ENCODE data around the gene TDRD7.

The TDRD7 gene

GRCh38 chr9:97462914-97463313 is 51.0 kb downstream of the TDRD7 start:
- Histone ChIP-seq H3K9ac (ENCODE audit: low read length) (no peak overlapping the region), H2AK5ac (ENCODE audit: low read length) (no peak overlapping the region)
- no CpG with 5 or more reads among the region's 1 CpG for WGBS (ENCODE audit: extremely low coverage, insufficient coverage, low lambda C conversion rate)

GRCh38 chr9:97468658-97469448 is 57.0 kb downstream of the TDRD7 start:
- DNase-seq: peak; percentile 86
- Histone ChIP-seq H3K79me1 (ENCODE audit: low read length) (no peaks in the 10 kb centered on the region), H4K5ac (ENCODE audit: low read length) (no peak overlapping the region), H2BK15ac (replicated peaks; ENCODE audit: low read depth) (no peak overlapping the region), H2BK120ac (ENCODE audit: low read depth, low read length) (no peak overlapping the region), H4K8ac (ENCODE audit: low read depth, low read length) (no peak overlapping the region), H3K4me3 (ENCODE audit: low read length) (no peak overlapping the region), H3K4ac (ENCODE audit: low read depth, low read length) (no peak overlapping the region), H2BK5ac (ENCODE audit: low read length) (no peak overlapping the region), H3K27ac (ENCODE audit: low read depth, low read length) (no peak overlapping the region), H3K4me1 (ENCODE audit: control insufficient read depth, low read depth, low read length) (peaks cover 2% of the 10 kb centered on the region), H3K56ac (ENCODE audit: low read length) (no peak overlapping the region), H3K18ac (ENCODE audit: low read length) (no peak overlapping the region), H3K79me2 (ENCODE audit: control insufficient read depth, insufficient read depth, low read length) (no peaks in the 10 kb centered on the region), H2AK5ac (ENCODE audit: low read length) (no peak overlapping the region), H3K9ac (ENCODE audit: low read length) (no peak overlapping the region), H3K4me2 (ENCODE audit: low read length) (no peak overlapping the region), H3K36me3 (ENCODE audit: control insufficient read depth, insufficient read depth, low read length) (no peaks in the 10 kb centered on the region), H3K27me3 (ENCODE audit: insufficient read depth, low read length, poor library complexity) (no peaks in the 10 kb centered on the region), H3K23ac (ENCODE audit: low read length) (no peak overlapping the region)
- WGBS (ENCODE audit: extremely low coverage, insufficient coverage, low lambda C conversion rate): no CpG with 5 or more reads among the region's 4 CpGs

More at GRCh38 chr9:97462914-97463313, 51.0 kb downstream of the TDRD7 start:
- Histone ChIP-seq H3K79me2 (ENCODE audit: control insufficient read depth, insufficient read depth, low read length) (no peaks in the 10 kb centered on the region), H3K23ac (ENCODE audit: low read length) (no peak overlapping the region), H2BK120ac (ENCODE audit: low read depth, low read length) (no peak overlapping the region), H3K27ac (ENCODE audit: low read depth, low read length) (no peak overlapping the region), H3K4me3 (ENCODE audit: low read length) (no peak overlapping the region), H2BK5ac (ENCODE audit: low read length) (no peak overlapping the region), H3K18ac (ENCODE audit: low read length) (no peak overlapping the region), H3K4me1 (ENCODE audit: control insufficient read depth, low read depth, low read length) (peaks cover 2% of the 10 kb centered on the region), H2BK15ac (replicated peaks; ENCODE audit: low read depth) (no peak overlapping the region), H3K4me2 (ENCODE audit: low read length) (no peak overlapping the region), H3K36me3 (ENCODE audit: control insufficient read depth, insufficient read depth, low read length) (no peaks in the 10 kb centered on the region), H4K5ac (ENCODE audit: low read length) (no peak overlapping the region), H3K56ac (ENCODE audit: low read length) (no peak overlapping the region), H3K79me1 (ENCODE audit: low read length) (no peaks in the 10 kb centered on the region), H3K27me3 (ENCODE audit: insufficient read depth, low read length, poor library complexity) (no peaks in the 10 kb centered on the region), H4K8ac (ENCODE audit: low read depth, low read length) (no peak overlapping the region), H3K4ac (ENCODE audit: low read depth, low read length) (no peak overlapping the region)
- DNase-seq: no peak

DNA sequence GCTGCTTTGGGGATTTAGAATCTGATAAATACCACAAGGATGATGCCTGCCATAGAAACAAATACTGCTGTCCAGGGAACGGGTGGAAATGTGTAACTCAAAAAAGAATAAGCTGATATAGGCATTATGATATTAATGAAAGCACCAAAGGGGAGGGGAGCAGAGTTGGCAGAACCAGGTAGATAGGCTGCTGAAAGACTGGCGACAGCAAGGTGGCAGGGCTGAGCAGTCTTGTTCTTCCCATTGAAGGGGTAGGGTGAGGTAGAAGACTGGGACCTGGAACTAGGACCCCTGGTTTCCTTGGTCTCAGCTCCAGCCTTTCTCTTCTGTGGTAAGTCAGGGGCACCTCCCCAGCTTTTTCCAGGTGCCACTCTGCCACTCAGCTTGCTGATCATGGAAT is 58.2 kb downstream of the TDRD7 start:
- Histone ChIP-seq H4K5ac (ENCODE audit: low read length) (no peak overlapping the region), H2BK15ac (replicated peaks; ENCODE audit: low read depth) (no peak overlapping the region), H4K8ac (ENCODE audit: low read depth, low read length) (no peak overlapping the region), H3K9ac (ENCODE audit: low read length) (no peak overlapping the region), H3K4me2 (ENCODE audit: low read length) (no peak overlapping the region), H3K4me1 (ENCODE audit: control insufficient read depth, low read depth, low read length) (peaks cover 2% of the 10 kb centered on the region), H3K27ac (ENCODE audit: low read depth, low read length) (no peak overlapping the region), H3K79me2 (ENCODE audit: control insufficient read depth, insufficient read depth, low read length) (no peaks in the 10 kb centered on the region), H3K23ac (ENCODE audit: low read length) (no peak overlapping the region), H3K18ac (ENCODE audit: low read length) (no peak overlapping the region), H3K56ac (ENCODE audit: low read length) (no peak overlapping the region), H3K4me3 (ENCODE audit: low read length) (no peak overlapping the region), H3K4ac (ENCODE audit: low read depth, low read length) (no peak overlapping the region), H2BK120ac (ENCODE audit: low read depth, low read length) (no peak overlapping the region), H3K36me3 (ENCODE audit: control insufficient read depth, insufficient read depth, low read length) (no peaks in the 10 kb centered on the region), H2BK5ac (ENCODE audit: low read length) (no peak overlapping the region), H2AK5ac (ENCODE audit: low read length) (no peak overlapping the region), H3K27me3 (ENCODE audit: insufficient read depth, low read length, poor library complexity) (no peaks in the 10 kb centered on the region), H3K79me1 (ENCODE audit: low read length) (no peaks in the 10 kb centered on the region)
- peak; percentile 16 for DNase-seq
- WGBS (ENCODE audit: extremely low coverage, insufficient coverage, low lambda C conversion rate): no CpG with 5 or more reads among the region's 2 CpGs

DNA sequence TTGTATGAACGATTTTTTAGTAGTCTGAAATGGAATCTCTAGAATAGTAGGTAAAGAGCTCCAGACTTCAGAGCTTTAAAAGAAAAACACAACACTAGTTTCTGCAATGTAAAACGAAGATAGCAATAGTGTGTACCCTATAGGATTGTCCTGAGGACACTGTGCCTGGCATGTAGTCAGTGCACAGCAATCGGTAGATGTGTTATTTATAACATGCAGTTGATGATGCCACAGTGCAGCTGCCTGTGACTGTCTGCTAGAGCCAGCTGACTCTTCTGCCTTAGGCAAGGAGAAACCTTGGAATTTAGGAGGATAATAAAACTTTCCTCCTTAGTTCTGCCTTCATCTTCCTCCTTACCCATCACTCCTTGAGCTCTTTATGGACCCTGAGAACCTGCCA is 61.8 kb downstream of the TDRD7 start:
- Histone ChIP-seq H2AK5ac (ENCODE audit: low read length) (no peak overlapping the region), H2BK5ac (ENCODE audit: low read length) (no peak overlapping the region), H3K27me3 (ENCODE audit: insufficient read depth, low read length, poor library complexity) (no peaks in the 10 kb centered on the region), H3K27ac (ENCODE audit: low read depth, low read length) (no peak overlapping the region), H3K79me2 (ENCODE audit: control insufficient read depth, insufficient read depth, low read length) (no peaks in the 10 kb centered on the region), H3K4me3 (ENCODE audit: low read length) (no peak overlapping the region), H3K56ac (ENCODE audit: low read length) (no peak overlapping the region), H2BK15ac (replicated peaks; ENCODE audit: low read depth) (no peak overlapping the region), H3K18ac (ENCODE audit: low read length) (no peak overlapping the region), H4K8ac (ENCODE audit: low read depth, low read length) (no peak overlapping the region), H3K23ac (ENCODE audit: low read length) (no peak overlapping the region), H3K79me1 (ENCODE audit: low read length) (no peaks in the 10 kb centered on the region), H3K36me3 (ENCODE audit: control insufficient read depth, insufficient read depth, low read length) (no peaks in the 10 kb centered on the region), H3K4ac (ENCODE audit: low read depth, low read length) (no peak overlapping the region), H2BK120ac (ENCODE audit: low read depth, low read length) (no peak overlapping the region), H4K5ac (ENCODE audit: low read length) (no peak overlapping the region), H3K9ac (ENCODE audit: low read length) (no peak overlapping the region), H3K4me1 (ENCODE audit: control insufficient read depth, low read depth, low read length) (no peaks in the 10 kb centered on the region), H3K4me2 (ENCODE audit: low read length) (no peak overlapping the region)
- WGBS (ENCODE audit: extremely low coverage, insufficient coverage, low lambda C conversion rate): no CpG with 5 or more reads among the region's 3 CpGs
- no peak for DNase-seq

GRCh38 chr9:97474372-97474925 is 62.6 kb downstream of the TDRD7 start:
- Histone ChIP-seq H3K18ac (ENCODE audit: low read length) (no peak overlapping the region), H3K36me3 (ENCODE audit: control insufficient read depth, insufficient read depth, low read length) (no peaks in the 10 kb centered on the region), H2BK120ac (ENCODE audit: low read depth, low read length) (no peak overlapping the region), H3K27me3 (ENCODE audit: insufficient read depth, low read length, poor library complexity) (no peaks in the 10 kb centered on the region), H3K4me3 (ENCODE audit: low read length) (no peak overlapping the region), H2AK5ac (ENCODE audit: low read length) (no peak overlapping the region), H3K79me1 (ENCODE audit: low read length) (no peaks in the 10 kb centered on the region), H3K9ac (ENCODE audit: low read length) (no peak overlapping the region), H3K27ac (ENCODE audit: low read depth, low read length) (no peak overlapping the region), H4K5ac (ENCODE audit: low read length) (no peak overlapping the region), H4K8ac (ENCODE audit: low read depth, low read length) (no peak overlapping the region), H3K79me2 (ENCODE audit: control insufficient read depth, insufficient read depth, low read length) (no peaks in the 10 kb centered on the region), H2BK5ac (ENCODE audit: low read length) (no peak overlapping the region), H3K4me1 (ENCODE audit: control insufficient read depth, low read depth, low read length) (no peaks in the 10 kb centered on the region), H3K4me2 (ENCODE audit: low read length) (no peak overlapping the region), H3K56ac (ENCODE audit: low read length) (no peak overlapping the region), H3K23ac (ENCODE audit: low read length) (no peak overlapping the region), H3K4ac (ENCODE audit: low read depth, low read length) (no peak overlapping the region), H2BK15ac (replicated peaks; ENCODE audit: low read depth) (no peak overlapping the region)
- no peak for DNase-seq
- WGBS (ENCODE audit: extremely low coverage, insufficient coverage, low lambda C conversion rate): no CpG with 5 or more reads among the region's 5 CpGs
